Measurements from ENCODE around the gene KRTAP15-1.

Gene KRTAP15-1

DNA sequence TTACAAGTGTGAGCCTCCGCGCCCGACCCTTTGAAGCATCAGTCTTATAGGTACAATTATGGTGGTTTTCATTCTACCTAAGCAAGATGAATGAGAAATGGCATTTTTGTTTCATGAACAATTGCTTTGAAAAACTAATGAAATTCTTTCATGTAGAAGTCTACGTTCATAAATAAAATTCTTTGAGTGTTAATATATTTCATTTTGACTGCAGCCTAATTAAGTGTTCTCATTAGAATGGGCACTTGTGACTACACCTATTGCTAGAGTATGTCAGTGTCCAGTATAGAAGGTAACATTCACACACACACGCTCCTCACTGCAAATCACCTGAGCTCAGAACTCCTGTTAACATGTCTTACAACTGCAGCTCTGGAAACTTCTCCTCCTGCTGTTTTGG is at the start of gene KRTAP15-1:
Gene KRTAP15-1, plus strand, starts transcription at position 301 of the 400 bp plus-strand sequence. Its CDS starts 53 bp downstream, at position 354.
- Mint-ChIP-seq H3K27me3 (ENCODE audit: low read depth) (no peaks in the 10 kb centered on the region), H3K27ac (no peak within 1 kb of the TSS), H3K9me3 (no peaks in the 10 kb centered on the region), H3K36me3 (ENCODE audit: low read depth) (no peaks in the 10 kb centered on the region), H3K4me1 (ENCODE audit: low read depth) (no peaks in the 10 kb centered on the region), H3K4me3 (no peak within 1 kb of the TSS)
- DNase-seq (ENCODE audit: low spot score): no peak

GRCh38 chr21:30391492-30392025 is 48.5 kb upstream of the KRTAP15-1 start:
- H3K27ac Mint-ChIP-seq: no peak overlapping the region
- H3K9me3 Mint-ChIP-seq: peaks cover 5% of the 10 kb centered on the region
- no peaks in the 10 kb centered on the region for H3K27me3 Mint-ChIP-seq (ENCODE audit: low read depth)
- no peaks in the 10 kb centered on the region for H3K36me3 Mint-ChIP-seq (ENCODE audit: low read depth)
- no peak overlapping the region for H3K4me3 Mint-ChIP-seq
- no peak for DNase-seq (ENCODE audit: low spot score)
- no peaks in the 10 kb centered on the region for H3K4me1 Mint-ChIP-seq (ENCODE audit: low read depth)

DNA sequence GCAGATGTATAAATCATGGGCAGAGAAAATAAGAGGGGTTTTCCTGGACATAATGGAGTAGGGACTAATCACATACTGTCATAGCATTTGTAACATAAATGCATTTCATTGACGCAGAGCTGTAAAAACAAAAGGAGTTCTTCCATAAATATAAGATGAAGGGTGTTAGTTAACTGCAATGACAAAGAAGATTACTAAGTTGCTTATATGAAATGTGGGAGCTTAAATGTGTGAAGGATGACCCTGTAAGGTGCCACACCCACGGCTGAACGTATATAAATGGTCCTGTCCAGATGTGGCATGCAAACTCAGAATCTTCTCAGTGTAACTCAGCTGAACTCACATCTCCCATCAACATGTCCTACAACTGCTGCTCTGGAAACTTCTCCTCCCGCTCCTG is 44.3 kb upstream of the KRTAP15-1 start, which contains the start of gene KRTAP13-1:
Gene KRTAP13-1, plus strand, starts transcription at position 301 of the 400 bp plus-strand sequence. Its CDS starts 56 bp downstream, at position 357.
- Mint-ChIP-seq H3K4me1 (ENCODE audit: low read depth) (no peaks in the 10 kb centered on the region), H3K36me3 (ENCODE audit: low read depth) (no peaks in the 10 kb centered on the region), H3K27me3 (ENCODE audit: low read depth) (no peaks in the 10 kb centered on the region), H3K27ac (no peak within 1 kb of the TSS), H3K9me3 (no peaks in the 10 kb centered on the region), H3K4me3 (no peak within 1 kb of the TSS)
- no peak for DNase-seq (ENCODE audit: low spot score)

- Mint-ChIP-seq H3K36me3 (ENCODE audit: low read depth) (no peaks in the 10 kb centered on the region), H3K4me3 (peak overlapping the region; percentile 72), H3K27ac (no peak overlapping the region), H3K4me1 (ENCODE audit: low read depth) (peaks cover 3% of the 10 kb centered on the region), H3K27me3 (ENCODE audit: low read depth) (peaks cover 5% of the 10 kb centered on the region), H3K9me3 (no peaks in the 10 kb centered on the region)
- peak; percentile 21 for DNase-seq (ENCODE audit: low spot score)
These were observed 31.1 kb upstream of the KRTAP15-1 start for GRCh38 chr21:30408782-30409494.

DNA sequence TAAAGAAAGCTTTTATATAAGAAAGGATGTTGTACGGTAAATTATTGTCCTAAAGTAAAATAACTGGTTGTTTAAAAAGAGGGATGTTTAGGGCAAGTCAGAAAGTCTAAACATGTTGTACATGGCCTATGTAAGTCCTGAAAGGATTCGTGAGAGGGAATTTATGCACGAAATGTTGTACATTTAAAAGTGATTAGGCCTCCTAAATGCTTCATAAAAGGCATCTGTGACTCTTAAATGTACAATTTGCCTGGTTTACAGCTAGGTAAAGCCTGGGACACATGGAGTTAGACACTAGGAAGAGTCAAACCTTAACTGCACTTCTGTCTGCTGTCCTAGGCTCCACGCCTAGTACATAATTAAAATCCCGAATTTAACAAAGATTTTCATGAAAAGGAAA is 24.1 kb upstream of the KRTAP15-1 start:
- DNase-seq (ENCODE audit: low spot score): no peak
- Mint-ChIP-seq H3K9me3 (no peaks in the 10 kb centered on the region), H3K27me3 (ENCODE audit: low read depth) (no peaks in the 10 kb centered on the region), H3K4me1 (ENCODE audit: low read depth) (no peaks in the 10 kb centered on the region), H3K4me3 (no peak overlapping the region), H3K27ac (no peak overlapping the region), H3K36me3 (ENCODE audit: low read depth) (no peaks in the 10 kb centered on the region)

DNA sequence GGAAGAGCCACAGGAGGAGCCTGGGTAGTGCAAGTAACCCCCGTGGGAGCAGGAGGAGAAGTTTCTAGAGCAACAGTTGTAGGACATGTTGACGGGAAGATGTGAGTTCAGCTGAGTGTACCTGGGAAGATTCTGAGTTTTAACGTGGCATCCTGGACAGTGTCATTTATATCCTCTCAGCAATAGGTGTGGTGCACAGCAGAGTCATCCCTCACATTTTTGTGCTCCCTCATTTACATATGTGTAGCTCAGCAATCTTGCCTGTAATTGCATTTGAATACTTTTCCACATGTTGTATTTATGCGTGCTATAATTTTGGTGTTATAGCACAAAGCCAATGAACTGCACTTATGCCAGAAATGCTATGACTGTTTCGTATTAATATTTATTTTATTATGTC is 14.2 kb upstream of the KRTAP15-1 start, which contains the start of gene KRTAP13-3:
Gene KRTAP13-3, minus strand, starts transcription at position 101 of the 400 bp plus-strand sequence. Its CDS starts 14 bp downstream, at position 87.
- Mint-ChIP-seq H3K27me3 (ENCODE audit: low read depth) (no peaks in the 10 kb centered on the region), H3K36me3 (ENCODE audit: low read depth) (no peaks in the 10 kb centered on the region), H3K4me3 (no peak within 1 kb of the TSS), H3K27ac (no peak within 1 kb of the TSS), H3K9me3 (no peaks in the 10 kb centered on the region), H3K4me1 (ENCODE audit: low read depth) (no peaks in the 10 kb centered on the region)
- DNase-seq (ENCODE audit: low spot score): no peak

GRCh38 chr21:30426731-30427130 is 13.3 kb upstream of the KRTAP15-1 start:
- no peaks in the 10 kb centered on the region for H3K27me3 Mint-ChIP-seq (ENCODE audit: low read depth)
- H3K36me3 Mint-ChIP-seq (ENCODE audit: low read depth): no peaks in the 10 kb centered on the region
- no peak for DNase-seq (ENCODE audit: low spot score)
- H3K9me3 Mint-ChIP-seq: no peaks in the 10 kb centered on the region
- H3K4me1 Mint-ChIP-seq (ENCODE audit: low read depth): no peaks in the 10 kb centered on the region
- no peak overlapping the region for H3K4me3 Mint-ChIP-seq
- H3K27ac Mint-ChIP-seq: no peak overlapping the region

- peaks cover 3% of the 10 kb centered on the region for H3K27me3 Mint-ChIP-seq (ENCODE audit: low read depth)
- H3K4me3 Mint-ChIP-seq: no peak within 1 kb of the TSS
- H3K36me3 Mint-ChIP-seq (ENCODE audit: low read depth): no peaks in the 10 kb centered on the region
- no peak within 1 kb of the TSS for H3K27ac Mint-ChIP-seq
- H3K9me3 Mint-ChIP-seq: no peaks in the 10 kb centered on the region
- DNase-seq (ENCODE audit: low spot score): no peak
- H3K4me1 Mint-ChIP-seq (ENCODE audit: low read depth): no peaks in the 10 kb centered on the region
These were observed 9.9 kb upstream of the KRTAP15-1 start, which contains the start of gene KRTAP13-4 for GRCh38 chr21:30430170-30430655. KRTAP13-4 (plus strand) TSS chr21:30430220; CDS start chr21:30430276, 56 bp downstream.

DNA sequence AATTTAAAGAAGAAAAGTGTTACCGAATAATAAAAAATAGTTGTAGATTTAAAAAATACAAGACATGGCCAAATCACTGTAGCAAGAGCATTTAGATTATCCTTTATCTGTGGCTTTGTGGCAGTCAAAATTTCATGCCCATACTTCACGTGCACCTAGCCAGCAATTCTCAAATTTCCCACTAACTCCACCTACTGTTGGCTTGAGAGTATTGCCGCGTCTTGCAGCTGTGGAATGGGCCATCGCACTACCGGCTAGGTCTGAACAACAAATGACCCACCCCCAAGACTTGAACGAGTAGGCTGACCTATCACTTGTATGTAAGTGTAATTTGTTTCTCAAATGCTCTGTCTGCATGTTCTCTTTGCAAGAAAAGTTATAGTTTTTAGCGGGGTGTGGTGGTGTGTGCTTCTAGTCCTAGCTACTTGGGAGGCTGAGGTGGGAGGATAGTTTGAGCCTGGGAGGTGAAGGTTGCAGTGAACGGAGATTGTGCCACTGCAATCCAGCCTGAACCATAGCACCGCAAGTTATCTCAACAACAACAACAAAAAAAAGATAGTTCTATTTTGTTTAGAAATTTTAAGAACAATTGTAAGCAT is 5.9 kb upstream of the KRTAP15-1 start:
- H3K27me3 Mint-ChIP-seq (ENCODE audit: low read depth): peaks cover 3% of the 10 kb centered on the region
- DNase-seq (ENCODE audit: low spot score): peak; percentile 8

DNA sequence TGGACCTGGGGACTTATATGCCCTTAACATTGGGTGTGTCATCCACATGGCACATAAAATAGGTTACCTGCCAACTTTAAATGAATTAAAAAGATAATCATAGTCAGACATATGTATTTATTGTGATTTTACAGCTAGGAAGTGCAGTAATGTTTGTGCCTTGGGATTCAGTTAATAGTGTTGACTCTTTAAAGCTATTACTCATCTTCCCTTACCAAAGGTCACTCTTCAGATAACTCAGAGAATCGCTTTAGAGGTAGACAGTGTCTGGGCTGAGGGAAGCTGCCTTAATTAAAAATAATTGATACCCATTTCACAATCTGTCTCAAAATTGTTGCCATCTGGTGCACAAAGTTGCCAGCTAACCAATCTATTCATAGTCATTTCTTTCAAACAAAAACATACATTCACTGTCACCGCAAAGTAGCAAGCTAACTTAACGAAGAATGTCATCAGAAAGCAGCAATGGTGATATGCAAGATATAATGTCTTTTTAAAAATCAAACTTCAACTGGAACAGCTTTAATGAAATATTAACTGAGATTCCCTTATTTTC is 3.0 kb upstream of the KRTAP15-1 start:
- H3K4me1 Mint-ChIP-seq (ENCODE audit: low read depth): no peaks in the 10 kb centered on the region
- H3K9me3 Mint-ChIP-seq: no peaks in the 10 kb centered on the region
- no peak overlapping the region for H3K4me3 Mint-ChIP-seq
- no peaks in the 10 kb centered on the region for H3K36me3 Mint-ChIP-seq (ENCODE audit: low read depth)
- H3K27me3 Mint-ChIP-seq (ENCODE audit: low read depth): peaks cover 3% of the 10 kb centered on the region
- no peak for DNase-seq (ENCODE audit: low spot score)
- no peak overlapping the region for H3K27ac Mint-ChIP-seq

More for the DNA sequence above, 5.9 kb upstream of the KRTAP15-1 start:
- Mint-ChIP-seq H3K4me3 (no peak overlapping the region), H3K36me3 (ENCODE audit: low read depth) (no peaks in the 10 kb centered on the region), H3K9me3 (no peaks in the 10 kb centered on the region), H3K27ac (no peak overlapping the region), H3K4me1 (ENCODE audit: low read depth) (no peaks in the 10 kb centered on the region)

GRCh38 chr21:30443226-30443625 is 3.2 kb downstream of the KRTAP15-1 start:
- no peak for DNase-seq (ENCODE audit: low spot score)
- Mint-ChIP-seq H3K27me3 (ENCODE audit: low read depth) (no peaks in the 10 kb centered on the region), H3K4me1 (ENCODE audit: low read depth) (peaks cover 5% of the 10 kb centered on the region), H3K27ac (no peak overlapping the region), H3K36me3 (ENCODE audit: low read depth) (no peaks in the 10 kb centered on the region), H3K4me3 (no peak overlapping the region), H3K9me3 (no peaks in the 10 kb centered on the region)

- no peak for DNase-seq (ENCODE audit: low spot score)
- H3K4me1 Mint-ChIP-seq (ENCODE audit: low read depth): peaks cover 5% of the 10 kb centered on the region
- H3K27me3 Mint-ChIP-seq (ENCODE audit: low read depth): no peaks in the 10 kb centered on the region
- H3K4me3 Mint-ChIP-seq: no peak overlapping the region
- no peak overlapping the region for H3K27ac Mint-ChIP-seq
- H3K9me3 Mint-ChIP-seq: no peaks in the 10 kb centered on the region
- H3K36me3 Mint-ChIP-seq (ENCODE audit: low read depth): no peaks in the 10 kb centered on the region
These were observed 4.1 kb downstream of the KRTAP15-1 start for GRCh38 chr21:30444204-30444603.

- peaks cover 5% of the 10 kb centered on the region for H3K4me1 Mint-ChIP-seq (ENCODE audit: low read depth)
- no peak for DNase-seq (ENCODE audit: low spot score)
- no peaks in the 10 kb centered on the region for H3K27me3 Mint-ChIP-seq (ENCODE audit: low read depth)
- H3K27ac Mint-ChIP-seq: no peak overlapping the region
- no peaks in the 10 kb centered on the region for H3K36me3 Mint-ChIP-seq (ENCODE audit: low read depth)
- H3K4me3 Mint-ChIP-seq: no peak overlapping the region
- no peaks in the 10 kb centered on the region for H3K9me3 Mint-ChIP-seq
These were observed 7.0 kb downstream of the KRTAP15-1 start for GRCh38 chr21:30447056-30447455.

DNA sequence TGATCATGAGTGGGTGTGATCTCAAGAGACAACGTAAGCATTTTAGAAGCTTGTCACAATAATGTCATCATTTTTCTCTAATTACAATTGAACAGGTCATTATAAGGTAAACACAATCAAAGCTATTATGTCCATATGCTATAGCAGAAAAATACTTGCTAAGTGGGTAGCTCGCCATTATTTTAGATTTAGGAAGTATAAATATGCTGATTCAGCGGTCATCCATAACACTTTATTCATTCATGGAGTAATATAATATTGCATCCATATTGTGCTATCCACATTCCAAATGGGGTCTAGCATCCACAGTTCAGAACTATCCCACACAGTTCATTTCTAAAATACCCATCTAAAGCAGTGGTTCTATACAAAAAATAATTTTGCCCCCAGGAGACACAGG is 8.4 kb downstream of the KRTAP15-1 start:
- Mint-ChIP-seq H3K4me3 (no peak overlapping the region), H3K27me3 (ENCODE audit: low read depth) (no peaks in the 10 kb centered on the region), H3K36me3 (ENCODE audit: low read depth) (no peaks in the 10 kb centered on the region), H3K9me3 (no peaks in the 10 kb centered on the region), H3K4me1 (ENCODE audit: low read depth) (peaks cover 5% of the 10 kb centered on the region), H3K27ac (no peak overlapping the region)
- DNase-seq (ENCODE audit: low spot score): no peak

All from T-helper 2 cell treated with Interferon-gamma antibody and Interleukin-4, amounts not matched to agents 5 μg/mL and 100 μg/mL, for 36 hours (primary cell).